Measurements from ENCODE around the gene KPNA6.
"Not testable (repeated sequence)": the region's sequence is repeated elsewhere in the genome, so short reads cannot be mapped to it uniquely, and the experiment has no call there.

DNA sequence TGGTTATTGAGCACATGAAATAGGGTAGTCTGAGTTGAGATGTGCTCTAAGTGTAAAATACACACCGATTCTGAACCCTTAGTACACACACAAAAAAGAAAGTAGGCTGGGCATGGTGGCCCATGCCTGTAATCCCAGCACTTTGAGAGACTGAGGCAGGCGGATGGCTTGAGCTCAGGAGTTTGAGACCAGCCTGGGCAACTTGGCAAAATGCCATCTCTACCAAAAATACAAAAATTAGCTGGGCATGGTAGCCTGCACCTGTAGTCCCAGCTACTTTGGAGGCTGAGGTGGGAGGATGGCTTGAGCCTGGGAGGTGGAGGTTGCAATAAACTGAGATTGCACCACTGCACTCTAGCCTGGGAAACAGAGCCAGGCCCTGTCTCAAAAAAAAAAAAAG is 21.5 kb upstream of the KPNA6 start:
- not testable (repeated sequence) for TF ChIP-seq POU5F1 (IDR thresholded peaks at IDR 0.05; ENCODE audit: borderline replicate concordance, low read depth, low read length, partially characterized antibody); SRSF7 (optimal IDR thresholded peaks at IDR 0.05; ENCODE audit: low read depth, low read length)
